WI38 (cell line): ENCODE measurements around the gene CAB39.

Experiments used
- H3K4me3 ChIP-seq: 2 replicates; pipeline ENCODE4 v1.5.1; 2011; ENCODE audit warnings: low read depth, mild to moderate bottlenecking, control low read depth, low read length
- TF ChIP-seq, protein P1 (sequence below): IDR thresholded peaks from 2 replicates; pipeline ENCODE4 v1.5.1; 2012; ENCODE audit warnings: low read depth, mild to moderate bottlenecking, control low read depth, low read length

CAB39 gene

DNA sequence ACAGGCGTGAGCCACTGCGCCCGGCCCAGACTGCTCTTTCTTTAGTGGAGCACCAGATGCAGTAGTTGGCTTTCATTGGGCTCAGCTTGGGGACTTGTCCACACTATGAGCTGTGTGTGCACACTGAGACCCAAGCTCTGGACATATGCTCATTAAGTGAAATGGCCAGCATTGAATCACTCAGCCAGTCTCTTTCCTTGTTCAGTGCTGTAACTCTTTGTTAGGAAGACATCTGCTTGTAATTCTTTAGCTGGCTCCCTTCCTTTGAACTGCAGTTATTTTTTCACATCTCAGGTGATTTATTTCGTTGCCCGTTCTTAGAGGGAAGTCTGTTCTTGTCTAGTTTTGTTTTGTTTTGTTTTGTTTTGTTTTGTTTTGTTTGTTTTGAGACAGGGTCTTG lies 70.5 kb downstream of the CAB39 start:
- H3K4me3 ChIP-seq = no peak overlapping the region
- TF ChIP-seq, protein P1, sequence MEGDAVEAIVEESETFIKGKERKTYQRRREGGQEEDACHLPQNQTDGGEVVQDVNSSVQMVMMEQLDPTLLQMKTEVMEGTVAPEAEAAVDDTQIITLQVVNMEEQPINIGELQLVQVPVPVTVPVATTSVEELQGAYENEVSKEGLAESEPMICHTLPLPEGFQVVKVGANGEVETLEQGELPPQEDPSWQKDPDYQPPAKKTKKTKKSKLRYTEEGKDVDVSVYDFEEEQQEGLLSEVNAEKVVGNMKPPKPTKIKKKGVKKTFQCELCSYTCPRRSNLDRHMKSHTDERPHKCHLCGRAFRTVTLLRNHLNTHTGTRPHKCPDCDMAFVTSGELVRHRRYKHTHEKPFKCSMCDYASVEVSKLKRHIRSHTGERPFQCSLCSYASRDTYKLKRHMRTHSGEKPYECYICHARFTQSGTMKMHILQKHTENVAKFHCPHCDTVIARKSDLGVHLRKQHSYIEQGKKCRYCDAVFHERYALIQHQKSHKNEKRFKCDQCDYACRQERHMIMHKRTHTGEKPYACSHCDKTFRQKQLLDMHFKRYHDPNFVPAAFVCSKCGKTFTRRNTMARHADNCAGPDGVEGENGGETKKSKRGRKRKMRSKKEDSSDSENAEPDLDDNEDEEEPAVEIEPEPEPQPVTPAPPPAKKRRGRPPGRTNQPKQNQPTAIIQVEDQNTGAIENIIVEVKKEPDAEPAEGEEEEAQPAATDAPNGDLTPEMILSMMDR = no peak

DNA sequence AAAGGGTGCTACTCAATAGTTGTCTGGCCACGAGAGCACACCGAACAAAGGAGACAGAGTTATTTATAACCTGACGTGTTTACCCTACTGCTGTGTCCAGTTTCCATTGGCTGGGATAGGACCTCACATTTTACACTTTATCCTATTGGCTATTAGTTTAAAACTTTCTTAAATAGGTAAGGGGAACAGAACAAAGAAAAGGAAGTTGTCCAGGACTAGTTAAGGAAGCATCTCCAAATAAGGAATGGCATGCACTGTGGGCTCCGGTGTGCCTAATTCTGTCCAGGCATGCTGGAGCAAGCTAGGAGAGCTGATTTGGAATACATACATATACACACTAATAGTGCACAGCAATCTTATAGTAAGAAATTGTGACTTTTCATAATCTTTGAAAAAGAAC lies 72.2 kb downstream of the CAB39 start:
- TF ChIP-seq, protein P1 = no peak
- no peak overlapping the region for H3K4me3 ChIP-seq

DNA sequence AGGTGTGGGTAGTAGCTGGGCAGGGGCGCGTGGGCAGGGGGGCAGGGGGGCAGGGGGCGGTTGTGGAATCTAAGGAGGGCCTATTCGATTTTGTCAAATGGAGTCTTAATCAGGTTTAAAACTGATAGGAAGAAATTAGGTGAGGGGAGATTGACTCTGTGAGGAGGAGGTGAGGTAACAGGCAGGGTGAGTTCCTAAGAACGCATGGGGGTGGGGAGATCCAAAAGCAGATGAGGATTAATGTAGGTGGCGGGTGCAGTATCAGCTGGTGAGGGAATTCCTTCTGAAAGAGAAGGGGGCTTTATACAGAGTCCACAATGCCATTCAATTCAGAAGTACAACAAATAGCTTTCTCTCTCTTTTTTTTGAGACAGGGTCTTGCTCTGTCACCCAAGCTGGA lies 72.7 kb downstream of the CAB39 start:
- TF ChIP-seq, protein P1 = no peak
- H3K4me3 ChIP-seq = no peak overlapping the region

DNA sequence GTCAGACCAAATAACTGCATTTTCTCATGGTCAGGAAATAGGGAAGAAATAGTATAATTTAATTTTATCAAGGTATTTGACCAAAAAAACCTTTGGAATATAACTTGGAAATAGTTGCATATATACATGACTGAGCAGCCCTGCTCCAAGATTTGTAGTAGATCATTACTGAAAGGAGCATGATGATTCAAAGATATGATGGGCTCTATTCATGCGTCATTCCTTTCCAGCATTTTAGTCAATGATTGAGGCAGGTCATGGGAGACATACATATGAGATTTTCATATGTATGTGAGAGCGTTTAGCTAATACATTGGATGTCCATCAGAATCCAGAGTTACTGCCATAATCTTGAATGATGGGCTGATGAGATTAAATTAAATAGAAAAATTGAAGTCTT lies 74.5 kb downstream of the CAB39 start:
- TF ChIP-seq, protein P1 = no peak
- no peak overlapping the region for H3K4me3 ChIP-seq

DNA sequence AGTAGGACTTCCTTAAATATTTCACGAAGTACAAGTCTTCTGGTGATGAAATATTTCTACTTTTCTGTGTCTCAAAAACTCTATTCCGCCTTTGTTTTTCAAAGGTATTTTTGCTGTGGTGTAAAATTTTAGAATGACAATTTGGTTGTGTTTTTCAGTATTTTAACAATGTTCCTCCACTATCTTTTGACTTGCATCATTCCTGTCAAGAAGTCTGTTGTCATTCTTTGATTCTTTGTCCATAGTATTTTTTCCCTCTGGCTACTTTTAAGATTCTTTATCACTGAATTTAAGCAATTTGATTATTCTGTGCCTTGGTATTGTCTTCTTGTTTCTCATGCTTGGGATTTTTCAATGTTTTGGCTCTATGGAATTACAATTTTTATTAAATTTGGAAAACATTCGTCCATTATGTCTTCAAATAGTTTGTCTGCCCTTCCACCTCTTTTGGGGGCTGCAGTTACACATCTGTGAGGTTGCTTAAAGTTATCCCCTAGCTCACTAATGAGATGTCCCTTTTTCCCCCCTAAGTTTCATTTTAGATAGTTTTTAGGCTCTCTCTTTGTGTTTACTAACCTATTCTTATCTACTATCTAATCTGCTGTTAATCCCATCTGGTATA lies 76.0 kb downstream of the CAB39 start:
- TF ChIP-seq, protein P1 = no peak
- no peak overlapping the region for H3K4me3 ChIP-seq

DNA sequence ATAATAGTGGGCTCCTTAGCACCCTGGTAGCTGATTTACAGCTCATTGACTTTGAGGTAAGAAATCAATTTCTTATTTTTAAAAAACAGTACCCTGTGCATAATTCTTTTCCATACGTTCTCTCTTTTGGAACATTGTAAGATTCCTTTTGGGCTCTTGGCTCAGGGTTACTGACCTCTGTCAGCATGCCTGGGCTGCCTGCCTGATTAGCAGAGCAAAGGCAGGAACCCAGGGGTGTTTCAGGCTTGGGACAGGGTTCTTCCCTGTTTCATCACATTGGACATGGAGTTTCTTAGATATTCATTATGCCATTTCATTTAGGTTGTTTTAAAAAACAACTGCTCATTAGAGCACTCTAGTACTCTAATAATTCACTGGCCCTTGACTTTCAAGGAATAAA lies 78.3 kb downstream of the CAB39 start:
- H3K4me3 ChIP-seq = no peak overlapping the region
- TF ChIP-seq, protein P1 = no peak

DNA sequence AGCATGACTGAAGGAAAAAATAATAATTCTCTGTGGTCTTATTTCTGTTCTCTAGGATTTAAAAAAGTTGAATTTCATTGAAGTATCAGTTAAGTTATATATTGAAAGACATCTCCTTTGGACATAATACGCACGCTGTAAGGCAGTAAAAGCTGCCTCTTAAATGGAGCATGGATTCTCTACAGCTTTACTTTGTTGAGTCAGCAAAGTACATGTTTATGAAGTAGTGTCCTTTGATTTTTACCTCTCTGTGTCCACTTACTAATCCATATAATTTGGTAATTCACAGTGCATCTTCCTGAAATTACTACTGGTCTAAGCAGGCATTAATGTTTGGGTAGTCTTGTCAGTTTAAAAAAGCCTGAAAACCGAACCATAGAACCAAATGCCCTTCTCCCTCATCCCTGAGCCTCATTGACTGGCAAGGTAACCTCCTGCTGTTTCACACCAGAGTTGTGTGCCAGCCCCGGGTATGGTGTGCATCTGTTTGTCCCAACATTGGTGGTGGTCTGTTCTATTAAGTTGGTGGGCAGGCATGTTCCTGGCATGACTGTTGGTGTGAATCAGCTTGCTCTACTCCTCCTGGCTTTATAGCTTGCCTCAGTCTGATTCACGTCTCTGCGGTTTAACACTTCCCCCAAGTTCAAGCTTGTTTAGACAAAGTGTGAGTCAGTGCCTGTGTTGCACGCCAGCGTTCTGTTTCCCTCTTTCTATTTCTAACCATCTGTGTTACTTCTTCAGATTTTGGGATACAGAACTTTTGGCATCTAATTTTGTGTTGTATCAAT lies 81.1 kb downstream of the CAB39 start:
- TF ChIP-seq, protein P1 = no peak
- H3K4me3 ChIP-seq = no peak overlapping the region
